Urinary bladder (tissue), 4 donors: Measurements from ENCODE around the gene CLASRP. TPM values are rescaled to one million over a fixed set of nuclear protein-coding genes. Genes with fewer than 3 reads are reported as not detected.
A peak's percentile ranks its signal among the peaks of the same experiment; 100 is the strongest.

Experiments used
- DNase-seq: peaks from one replicate; pipeline ENCODE4 v3.0.0-alpha.2; 2015; ENCODE audit errors: extremely low spot score
- H3K27ac ChIP-seq: one replicate; pipeline ENCODE4 v1.5.1; 2013; ENCODE audit warnings: low read depth, mild to moderate bottlenecking, moderate library complexity
- H3K36me3 ChIP-seq: one replicate; pipeline ENCODE4 v1.6.1; 2013; ENCODE audit warnings: mild to moderate bottlenecking, moderate library complexity; ENCODE audit not compliant: insufficient read depth
- H3K4me1 ChIP-seq: one replicate; pipeline ENCODE4 v1.6.1; 2013; ENCODE audit warnings: mild to moderate bottlenecking, moderate library complexity; ENCODE audit not compliant: insufficient read depth
- H3K4me3 ChIP-seq: one replicate; pipeline ENCODE4 v1.5.1; 2013; ENCODE audit warnings: low read depth, low read length
- WGBS: extraction: QIAGEN DNeasy Blood & Tissue Kit; methylation state at CpG from one replicate; pipeline ENCODE4 v1.1.7; 2013; 5-methylcytosine and 5-hydroxymethylcytosine counted together
- polyA plus RNA-seq: library from polyadenylated mRNA; stranded (reverse); fragments of 200-250 nt; gene quantifications from one replicate; pipeline ENCODE4 v1.2.3, GENCODE V29; 2013
- total RNA-seq: library from RNA; depleted of rRNA; stranded (reverse); fragments of >200 nt; gene quantifications from one replicate; pipeline ENCODE4 v1.2.3, GENCODE V29; 2014
- donor health status: healthy with polysubstance abuse.
- donor health status: healthy.

CLASRP gene
- total and polyA plus RNA-seq, 2 donors: 11.2 to 45.6 TPM

DNA sequence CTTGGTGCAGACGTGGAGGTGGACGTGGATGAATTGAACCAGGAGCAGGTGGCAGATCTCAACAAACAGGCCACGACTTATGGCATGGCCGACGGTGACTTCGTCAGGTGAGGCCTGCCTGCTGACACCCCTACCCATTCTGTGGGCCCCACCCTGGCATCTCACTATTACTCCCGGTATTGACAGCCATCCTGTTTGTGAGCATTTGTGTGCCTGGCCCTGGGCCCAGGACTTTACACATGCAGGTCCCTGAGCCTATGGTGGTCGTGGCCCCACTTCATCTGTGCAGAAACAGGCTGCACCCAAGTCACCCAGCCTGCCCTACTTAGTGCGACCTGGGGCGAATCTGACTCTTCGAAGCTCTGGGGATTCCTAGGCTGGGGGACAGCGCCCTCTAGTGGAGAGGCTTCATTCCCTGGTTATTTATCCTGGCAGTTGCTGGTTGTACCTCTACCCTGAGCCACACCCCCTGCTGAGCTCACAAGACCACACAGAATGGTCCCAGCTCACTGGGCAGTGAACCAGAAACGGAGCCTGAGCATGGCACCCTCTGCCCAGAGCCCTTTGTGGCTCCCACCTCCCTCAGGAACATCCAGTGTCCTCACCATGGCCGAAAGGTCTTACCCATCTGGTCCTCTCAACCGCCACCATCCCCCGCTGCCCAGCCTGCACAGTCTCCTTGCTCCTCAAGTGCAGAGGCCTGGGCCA lies 20.6 kb downstream of the CLASRP start:
- WGBS: 59% methylated on average over 16 of the region's 16 CpGs
- no peak overlapping the region for H3K4me3 ChIP-seq
- no peak for DNase-seq
- no peak overlapping the region for H3K27ac ChIP-seq
- H3K4me1 ChIP-seq: no peaks in the 10 kb centered on the region
- H3K36me3 ChIP-seq: peaks cover 9% of the 10 kb centered on the region

DNA sequence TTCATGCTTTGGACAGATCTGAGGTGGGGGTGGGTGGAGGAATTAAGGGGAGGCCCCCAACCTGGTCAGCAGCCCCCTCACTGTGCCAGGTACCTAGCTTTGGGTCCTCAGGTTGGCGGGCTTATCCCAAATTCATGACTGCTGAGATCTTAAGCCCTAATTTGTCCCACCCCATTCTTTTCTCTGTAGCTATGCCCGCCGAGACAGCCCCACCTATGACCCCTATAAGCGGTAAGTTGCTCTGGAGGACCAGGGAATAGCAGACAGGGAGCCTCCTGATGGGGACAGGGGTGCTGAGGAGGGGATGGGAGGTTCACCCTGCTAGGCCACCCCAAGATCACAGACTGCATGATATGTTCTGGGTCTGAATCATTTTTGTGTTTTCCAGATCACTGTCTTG lies 23.1 kb downstream of the CLASRP start:
- H3K27ac ChIP-seq: no peak overlapping the region
- no peak for DNase-seq
- peaks cover 9% of the 10 kb centered on the region for H3K36me3 ChIP-seq
- no peaks in the 10 kb centered on the region for H3K4me1 ChIP-seq
- H3K4me3 ChIP-seq: no peak overlapping the region
- 97% methylated on average over 4 of the region's 4 CpGs for WGBS

DNA sequence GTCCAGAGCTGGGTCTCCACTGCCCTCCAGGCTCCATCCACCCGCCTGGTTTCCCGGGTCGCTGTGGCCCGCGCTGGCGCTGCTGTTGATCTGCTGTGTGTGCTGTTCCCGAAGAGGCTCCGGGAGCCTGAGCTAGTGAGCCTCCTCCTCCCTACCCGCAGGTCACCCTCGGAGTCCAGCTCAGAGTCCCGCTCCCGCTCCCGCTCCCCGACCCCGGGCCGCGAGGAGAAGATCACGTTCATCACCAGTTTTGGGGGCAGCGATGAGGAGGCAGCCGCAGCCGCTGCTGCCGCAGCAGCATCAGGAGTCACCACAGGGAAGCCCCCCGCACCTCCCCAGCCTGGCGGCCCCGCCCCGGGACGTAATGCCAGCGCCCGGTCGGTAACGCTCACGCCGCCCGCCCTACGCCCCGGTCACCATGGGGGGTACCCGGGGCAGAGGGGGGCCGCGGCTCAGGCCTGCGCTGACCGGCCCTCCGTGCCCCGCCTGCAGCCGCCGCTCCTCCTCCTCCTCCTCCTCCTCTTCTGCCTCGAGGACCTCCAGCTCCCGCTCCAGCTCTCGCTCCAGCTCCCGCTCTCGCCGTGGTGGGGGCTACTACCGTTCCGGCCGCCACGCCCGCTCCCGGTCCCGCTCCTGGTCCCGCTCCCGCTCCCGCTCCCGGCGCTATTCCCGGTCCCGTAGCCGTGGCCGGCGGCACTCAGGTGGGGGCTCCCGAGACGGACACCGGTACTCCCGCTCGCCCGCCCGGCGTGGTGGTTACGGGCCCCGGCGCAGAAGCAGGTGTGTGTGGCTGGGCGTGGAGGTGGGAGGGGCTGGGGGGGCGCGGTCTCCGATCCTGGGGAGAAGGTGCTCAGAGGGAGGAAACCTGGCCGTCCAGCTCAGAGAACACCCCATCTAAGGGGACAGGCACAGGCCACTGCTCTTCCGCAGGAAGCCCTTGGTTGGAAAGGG lies 25.3 kb downstream of the CLASRP start:
- Histone ChIP-seq H3K27ac (no peak overlapping the region), H3K4me1 (no peaks in the 10 kb centered on the region), H3K4me3 (no peak overlapping the region), H3K36me3 (peaks cover 19% of the 10 kb centered on the region)
- no peak for DNase-seq
- 96% methylated on average over 85 of the region's 85 CpGs for WGBS

DNA sequence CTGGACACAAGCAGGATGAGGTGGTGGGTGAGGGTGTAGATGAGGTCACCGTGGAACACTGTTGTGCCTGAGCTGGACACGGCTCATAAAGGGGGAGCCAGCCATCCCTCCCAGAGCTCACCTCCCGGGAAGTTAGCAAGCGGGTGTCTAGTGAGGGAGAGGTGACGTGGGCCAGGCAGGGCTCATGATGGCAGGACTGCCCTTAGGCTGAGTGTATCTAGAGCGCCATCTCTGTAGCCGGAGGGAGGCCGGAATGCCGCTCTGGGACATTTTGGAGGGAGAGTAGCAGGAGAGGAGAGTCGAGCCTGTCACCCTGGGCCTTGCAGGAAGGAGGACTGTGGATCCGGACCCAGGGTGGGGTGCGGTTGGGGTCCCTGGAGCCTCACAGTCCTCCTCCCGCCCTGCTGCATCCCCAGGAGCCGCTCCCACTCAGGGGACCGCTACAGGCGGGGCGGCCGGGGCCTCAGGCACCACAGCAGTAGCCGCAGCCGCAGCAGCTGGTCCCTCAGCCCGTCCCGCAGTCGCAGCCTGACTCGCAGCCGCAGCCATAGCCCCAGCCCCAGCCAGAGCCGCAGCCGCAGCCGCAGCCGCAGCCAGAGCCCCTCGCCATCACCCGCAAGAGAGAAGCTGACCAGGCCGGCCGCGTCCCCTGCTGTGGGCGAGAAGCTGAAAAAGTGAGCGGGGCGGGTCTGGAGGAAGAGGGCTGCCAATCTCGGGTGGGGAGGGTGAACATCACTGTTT lies 28.2 kb downstream of the CLASRP start:
- 91% methylated on average over 38 of the region's 38 CpGs for WGBS
- Histone ChIP-seq H3K4me1 (no peaks in the 10 kb centered on the region), H3K36me3 (peaks cover 18% of the 10 kb centered on the region), H3K27ac (no peak overlapping the region), H3K4me3 (no peak overlapping the region)
- no peak for DNase-seq

DNA sequence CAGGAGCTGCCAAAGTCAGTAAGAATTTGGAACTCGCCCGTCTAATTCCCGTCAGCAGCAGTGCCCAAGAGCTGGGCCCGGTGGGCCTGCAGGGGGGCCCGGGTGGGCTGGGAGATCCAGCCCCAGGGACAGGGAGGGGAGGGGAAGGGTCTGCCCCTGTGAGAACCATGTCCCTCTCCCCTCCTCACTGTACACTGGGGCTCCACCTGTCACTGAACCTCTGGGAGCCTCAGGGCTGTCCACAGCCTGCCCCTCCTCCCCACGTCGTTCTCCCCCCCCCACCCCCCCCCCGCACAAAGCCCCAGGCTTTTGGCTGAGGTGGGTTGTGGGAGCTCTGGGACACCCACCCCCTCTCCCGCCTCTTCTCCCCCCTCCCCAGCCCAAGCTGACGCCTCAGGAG lies 29.2 kb downstream of the CLASRP start:
- Histone ChIP-seq H3K36me3 (peaks cover 18% of the 10 kb centered on the region), H3K27ac (no peak overlapping the region), H3K4me3 (no peak overlapping the region), H3K4me1 (no peaks in the 10 kb centered on the region)
- WGBS: 79% methylated on average over 10 of the region's 10 CpGs
- no peak for DNase-seq

DNA sequence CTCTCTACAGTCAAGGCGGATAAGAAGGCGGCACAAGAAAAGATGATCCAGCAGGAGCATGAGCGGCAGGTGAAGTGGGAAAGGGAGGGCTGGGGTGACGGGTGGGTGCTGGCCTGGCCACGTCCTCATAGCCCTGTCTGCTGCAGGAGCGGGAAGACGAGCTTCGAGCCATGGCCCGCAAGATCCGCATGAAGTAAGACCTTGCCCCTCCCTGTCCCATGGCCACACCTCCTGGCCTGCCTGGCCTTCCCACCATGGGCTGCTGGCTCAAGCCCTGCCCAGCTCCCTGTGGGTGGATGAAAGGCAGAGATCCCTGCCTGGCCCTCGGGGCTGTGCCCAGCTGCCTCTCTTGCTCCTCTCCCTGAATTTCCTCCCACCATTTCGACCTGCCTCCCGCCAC lies 30.2 kb downstream of the CLASRP start:
- no peak overlapping the region for H3K27ac ChIP-seq
- H3K4me3 ChIP-seq: no peak overlapping the region
- no peaks in the 10 kb centered on the region for H3K4me1 ChIP-seq
- 66% methylated on average over 13 of the region's 13 CpGs for WGBS
- peaks cover 16% of the 10 kb centered on the region for H3K36me3 ChIP-seq
- DNase-seq: no peak

DNA sequence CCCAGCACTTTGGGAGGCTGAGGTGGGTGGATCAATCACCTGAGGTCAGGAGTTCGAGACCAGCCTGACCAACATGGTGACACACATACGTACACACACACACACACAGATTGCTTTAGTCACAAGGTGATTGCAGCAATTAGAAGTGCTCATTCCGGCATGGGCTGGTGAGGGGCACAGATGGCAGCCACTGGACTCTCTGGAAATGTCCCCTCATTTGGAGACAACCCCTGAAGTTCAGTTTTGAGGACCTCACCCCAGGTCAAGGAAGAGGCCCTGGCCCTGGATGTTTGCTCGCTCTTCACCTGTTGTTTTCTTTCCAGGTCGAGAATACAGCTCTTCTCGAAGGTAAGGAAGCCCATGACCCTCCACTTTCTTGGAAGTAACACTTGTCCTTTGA lies 31.4 kb downstream of the CLASRP start:
- Histone ChIP-seq H3K27ac (no peak overlapping the region), H3K36me3 (peaks cover 15% of the 10 kb centered on the region), H3K4me3 (no peak overlapping the region), H3K4me1 (no peaks in the 10 kb centered on the region)
- DNase-seq: no peak
- WGBS: 91% methylated on average over 6 of the region's 6 CpGs

DNA sequence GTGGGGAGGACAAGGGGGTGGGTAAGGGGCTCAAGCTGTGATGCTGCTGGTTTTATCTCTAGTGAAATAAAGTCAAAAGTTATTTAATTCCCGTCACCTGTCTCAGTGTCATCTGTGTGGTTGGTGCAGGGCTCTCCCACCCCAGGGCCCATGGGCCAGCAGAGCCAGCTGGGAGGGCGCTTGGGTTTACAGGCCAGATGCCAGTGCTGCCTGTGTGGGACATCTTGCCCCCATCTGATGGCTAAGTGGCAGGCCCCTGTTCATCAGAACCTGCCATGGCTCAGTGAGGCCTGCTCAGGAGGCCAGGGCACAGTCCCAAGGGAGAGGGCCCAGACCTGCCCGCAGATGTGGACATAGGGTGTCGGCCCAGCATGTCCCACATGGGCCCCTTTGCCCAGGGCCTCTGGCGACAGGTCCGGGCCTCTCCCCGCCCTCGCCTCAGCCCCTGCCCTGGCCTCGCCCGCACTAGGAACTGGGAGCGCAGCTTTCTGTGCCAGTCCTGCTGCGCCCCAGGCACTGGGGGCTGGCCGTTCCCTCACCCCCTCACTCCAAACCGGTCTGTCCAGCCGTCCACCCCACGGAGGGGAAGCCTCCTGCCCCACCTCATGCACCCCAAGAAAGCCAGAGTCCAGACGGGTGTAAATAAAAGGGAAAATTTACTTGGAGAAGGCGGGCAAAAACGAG lies 32.2 kb downstream of the CLASRP start:
- peaks cover 15% of the 10 kb centered on the region for H3K36me3 ChIP-seq
- H3K27ac ChIP-seq: no peak overlapping the region
- no peak overlapping the region for H3K4me3 ChIP-seq
- DNase-seq: no peak
- WGBS: 79% methylated on average over 19 of the region's 19 CpGs
- H3K4me1 ChIP-seq: no peaks in the 10 kb centered on the region

DNA sequence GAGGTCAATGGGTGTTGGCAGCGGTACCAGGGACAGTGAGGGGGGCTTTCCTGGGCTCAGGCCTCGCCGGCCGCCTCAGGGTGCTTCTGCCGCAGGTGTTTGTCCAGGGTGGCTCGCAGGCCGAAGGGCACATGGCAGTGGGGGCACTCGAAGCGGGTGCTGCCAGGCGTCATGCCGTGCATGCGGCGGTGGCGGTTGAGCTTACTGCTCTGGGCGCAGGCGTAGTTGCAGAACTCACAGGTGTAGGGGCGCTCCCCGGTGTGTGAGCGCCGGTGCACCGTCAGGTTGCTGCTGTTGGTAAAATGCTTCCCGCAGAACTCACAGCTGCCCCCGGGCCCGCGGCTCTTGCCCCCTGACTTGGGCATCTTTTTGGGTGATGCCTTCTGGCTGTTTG lies 32.7 kb downstream of the CLASRP start:
- no peak overlapping the region for H3K4me3 ChIP-seq
- DNase-seq: no peak
- 88% methylated on average over 25 of the region's 25 CpGs for WGBS
- no peaks in the 10 kb centered on the region for H3K4me1 ChIP-seq
- peaks cover 15% of the 10 kb centered on the region for H3K36me3 ChIP-seq
- no peak overlapping the region for H3K27ac ChIP-seq

DNA sequence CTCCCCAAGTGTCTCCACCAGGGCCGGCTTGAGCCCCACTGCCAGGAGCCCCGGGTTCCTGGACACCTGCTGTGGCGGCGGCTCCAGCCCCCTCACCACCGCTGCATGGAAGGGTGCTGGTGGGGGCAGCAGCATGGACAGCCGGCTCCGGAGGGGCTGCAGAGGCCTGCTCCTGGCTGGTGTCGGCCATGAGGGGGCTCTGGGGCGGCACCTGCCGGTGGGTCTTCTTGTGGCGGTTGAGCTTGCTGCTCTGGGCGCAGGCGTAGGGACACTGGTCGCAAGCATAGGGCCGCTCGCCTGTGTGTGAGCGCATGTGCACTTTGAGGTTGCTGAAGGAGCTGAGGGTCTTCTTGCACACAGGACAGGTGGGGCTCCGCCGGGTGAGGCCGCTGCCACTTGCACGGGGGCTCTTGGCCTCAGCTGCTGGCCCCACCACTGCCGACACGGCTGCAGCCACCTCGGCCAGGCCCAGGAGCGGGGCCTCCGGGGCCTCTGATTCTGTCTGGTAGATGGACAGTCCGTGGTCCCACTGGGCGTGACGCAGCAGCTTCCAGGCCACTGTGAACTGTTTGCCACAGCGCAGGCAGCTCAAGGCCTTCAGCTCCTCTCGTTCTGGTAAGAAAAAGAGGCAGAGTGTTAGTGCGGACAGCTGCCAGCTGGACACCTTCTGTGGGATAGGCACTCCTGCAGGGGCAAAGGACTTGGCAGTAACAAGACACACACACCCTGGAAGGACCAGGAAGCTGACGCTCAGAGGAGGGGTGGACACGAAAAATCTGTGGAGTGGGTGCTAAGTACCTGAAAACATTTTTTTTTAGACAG lies 33.3 kb downstream of the CLASRP start:
- 83% methylated on average over 34 of the region's 34 CpGs for whole genome bisulfite sequencing
- no peak for DNase-seq
- H3K27ac ChIP-seq: no peak overlapping the region
- H3K4me1 ChIP-seq: no peaks in the 10 kb centered on the region
- no peak overlapping the region for H3K4me3 ChIP-seq
- H3K36me3 ChIP-seq: peaks cover 14% of the 10 kb centered on the region

DNA sequence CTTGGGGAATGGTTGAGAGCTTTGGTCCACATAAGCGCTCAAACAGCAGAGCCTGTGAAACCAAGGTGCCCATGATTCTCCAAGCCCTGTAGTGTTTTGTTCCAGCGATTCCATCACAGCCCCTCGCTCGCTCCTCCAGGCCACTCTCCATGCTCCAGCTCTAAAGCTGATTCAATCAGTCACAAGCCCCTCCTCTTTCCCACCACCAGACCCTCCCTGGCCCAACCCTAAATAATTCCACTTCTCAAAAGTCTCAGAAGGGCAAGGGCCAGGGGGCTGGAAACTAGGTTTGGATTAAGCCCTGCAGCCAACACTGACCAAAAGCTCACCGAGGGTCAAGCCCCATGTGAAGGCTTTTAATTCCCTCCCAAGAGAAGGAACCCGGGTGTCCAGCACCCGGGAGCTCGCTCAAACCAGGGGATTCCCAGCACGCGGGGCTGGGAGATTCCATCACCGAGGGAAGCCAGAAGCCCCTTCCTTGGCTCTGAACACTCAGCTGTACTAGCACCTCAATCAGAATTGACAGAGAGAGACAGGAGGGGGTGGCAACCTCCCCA lies 36.0 kb downstream of the CLASRP start:
- H3K4me1 ChIP-seq: no peaks in the 10 kb centered on the region
- no peak for DNase-seq
- peak overlapping the region; percentile 27 for H3K27ac ChIP-seq
- H3K36me3 ChIP-seq: peaks cover 4% of the 10 kb centered on the region
- H3K4me3 ChIP-seq: peak overlapping the region; percentile 50
- WGBS: 54% methylated on average over 11 of the region's 11 CpGs

DNA sequence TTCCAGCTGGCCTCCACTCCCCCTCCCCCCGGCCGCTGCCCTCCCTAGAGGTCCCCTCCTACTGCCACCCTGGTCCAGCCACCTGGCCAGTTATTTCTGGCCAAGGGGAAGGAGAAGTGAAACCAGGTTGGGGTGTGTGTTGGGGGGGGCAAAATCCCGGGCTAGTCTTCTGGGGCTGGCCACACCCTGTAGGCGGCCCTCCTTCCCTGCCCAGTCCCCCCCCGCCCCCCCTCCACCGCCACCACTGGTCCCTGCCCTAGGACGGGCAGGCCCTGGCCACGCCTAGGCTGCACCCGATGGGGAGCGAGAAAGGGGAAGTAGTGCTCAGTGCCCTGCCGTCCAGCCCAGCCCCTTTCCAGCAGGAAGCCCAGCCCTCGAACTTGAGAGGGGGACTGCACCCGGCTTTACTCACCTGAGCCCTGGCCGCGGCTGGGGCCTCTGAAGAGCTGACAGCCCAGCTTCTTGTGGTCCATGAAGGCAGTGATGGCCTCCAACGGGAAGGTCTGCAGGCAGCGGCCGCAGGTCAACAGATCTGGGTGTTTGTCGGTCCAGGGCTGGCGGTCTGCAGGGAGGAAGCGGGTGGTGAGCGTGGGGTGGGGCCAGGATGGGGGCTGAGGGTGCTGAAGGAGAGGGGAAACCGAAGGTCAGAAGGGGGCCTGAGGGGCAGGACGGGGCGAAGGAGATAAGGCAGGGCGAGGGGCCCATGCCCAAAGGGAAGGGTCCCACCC lies 36.6 kb downstream of the CLASRP start:
- Histone ChIP-seq H3K27ac (peak overlapping the region; percentile 69), H3K4me3 (peak overlapping the region; percentile 50), H3K36me3 (peaks cover 4% of the 10 kb centered on the region), H3K4me1 (no peaks in the 10 kb centered on the region)
- no peak for DNase-seq
- WGBS: 14% methylated on average over 25 of the region's 26 CpGs
